SJCRH30 (cell line): ENCODE measurements around the gene PCBD1. TPM values are rescaled to one million over a fixed set of nuclear protein-coding genes. Genes with fewer than 3 reads are reported as not detected.

Experiments used
- DNase-seq, 2 experiments: peaks; one replicate each; pipeline ENCODE4 v3.0.0-alpha.2; 2015 to 2020
- H3K27ac ChIP-seq: fragments of 250-450 bp; sonication (Bioruptor Pico); 2 replicates; pipeline ENCODE4 v1.5.1; 2020; ENCODE audit warnings: mild to moderate bottlenecking, moderate library complexity
- H3K27me3 ChIP-seq: fragments of 250-450 bp; sonication (Bioruptor Pico); 2 replicates; pipeline ENCODE4 v1.5.1; 2020; ENCODE audit warnings: mild to moderate bottlenecking, moderate library complexity
- H3K36me3 ChIP-seq: fragments of 250-450 bp; sonication (Bioruptor Pico); 2 replicates; pipeline ENCODE4 v1.5.1; 2020; ENCODE audit warnings: mild to moderate bottlenecking, moderate library complexity
- H3K4me1 ChIP-seq: fragments of 250-450 bp; sonication (Bioruptor Pico); 2 replicates; pipeline ENCODE4 v1.5.1; 2020; ENCODE audit warnings: mild to moderate bottlenecking, moderate library complexity
- H3K4me3 ChIP-seq: fragments of 250-450 bp; sonication (Bioruptor Pico); 2 replicates; pipeline ENCODE4 v1.5.1; 2020; ENCODE audit warnings: mild to moderate bottlenecking, moderate library complexity
- H3K9me3 ChIP-seq: fragments of 250-450 bp; sonication (Bioruptor Pico); replicated peaks from 2 replicates; pipeline ENCODE4 v1.5.1; 2020; ENCODE audit warnings: mild to moderate bottlenecking, moderate library complexity
- total RNA-seq: library from RNA; depleted of rRNA; stranded (reverse); fragments of >200 nt; shearing (Covaris generic); gene quantifications from 2 replicates; pipeline ENCODE4 v1.2.3, GENCODE V29; 2014

PCBD1 gene
- total RNA-seq, 1 experiment from 2014 or later: 25.5 TPM

DNA sequence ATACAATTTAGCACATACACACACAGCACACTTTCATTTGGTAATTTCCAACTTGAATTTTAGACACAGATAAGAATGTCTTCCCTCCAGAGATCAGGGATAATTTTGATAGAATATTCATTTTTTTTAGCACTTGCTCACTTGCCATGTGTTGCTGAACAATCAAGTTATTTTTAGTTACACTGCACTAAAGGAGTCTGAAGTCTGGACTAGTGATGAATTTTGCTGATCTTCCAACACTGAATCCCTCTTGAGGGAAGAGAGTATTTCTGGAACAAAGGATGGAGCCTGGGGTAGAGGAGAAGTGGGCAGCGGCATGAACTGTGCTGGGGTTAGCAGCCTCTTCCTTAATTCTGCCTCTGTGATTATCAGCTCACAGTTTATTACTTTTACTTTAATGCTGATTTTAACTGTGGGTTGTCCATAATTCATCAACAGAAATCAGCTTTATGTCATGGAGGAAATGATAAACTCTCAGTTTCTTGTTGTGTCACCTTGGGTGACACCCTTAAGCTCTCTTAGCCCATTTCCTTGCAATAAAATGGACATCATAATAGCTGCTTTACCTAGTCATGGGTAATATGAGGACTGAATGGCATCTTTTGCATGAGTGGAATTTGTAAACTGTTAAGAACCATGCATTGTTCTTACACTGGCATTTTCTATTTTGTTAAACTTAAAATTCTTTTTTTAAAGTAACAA lies 40.6 kb downstream of the PCBD1 start:
- Histone ChIP-seq H3K27me3 (no peaks in the 10 kb centered on the region), H3K4me3 (no peak overlapping the region), H3K9me3 (no peaks in the 10 kb centered on the region), H3K36me3 (peaks cover 3% of the 10 kb centered on the region; the same call in 1 of the 2 replicates), H3K4me1 (peaks cover 18% of the 10 kb centered on the region), H3K27ac (no peak overlapping the region)
- no peak for DNase-seq

DNA sequence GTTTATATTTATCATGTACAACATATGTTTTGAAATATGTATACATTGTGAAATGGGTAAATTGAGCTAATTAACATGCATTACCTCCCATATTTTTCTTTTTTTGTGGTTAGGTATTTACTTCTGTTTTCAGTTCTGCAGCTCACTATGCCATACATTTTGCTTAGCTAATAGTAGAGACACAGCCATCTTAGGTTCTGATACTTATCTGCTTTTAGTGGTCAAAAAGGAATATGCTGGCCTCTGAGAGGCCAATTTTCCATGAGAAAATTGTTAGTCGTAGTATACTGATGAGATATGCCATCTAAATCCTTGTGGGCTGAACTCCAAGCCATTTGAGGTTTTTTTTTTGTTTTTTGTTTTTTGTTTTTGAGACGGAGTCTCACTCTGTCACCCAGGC lies 41.6 kb downstream of the PCBD1 start:
- Histone ChIP-seq H3K27me3 (no peaks in the 10 kb centered on the region), H3K36me3 (peaks cover 3% of the 10 kb centered on the region; the same call in 1 of the 2 replicates), H3K4me3 (no peak overlapping the region), H3K9me3 (no peaks in the 10 kb centered on the region), H3K27ac (no peak overlapping the region), H3K4me1 (peaks cover 13% of the 10 kb centered on the region; the same call in 1 of the 2 replicates)
- DNase-seq: no peak

DNA sequence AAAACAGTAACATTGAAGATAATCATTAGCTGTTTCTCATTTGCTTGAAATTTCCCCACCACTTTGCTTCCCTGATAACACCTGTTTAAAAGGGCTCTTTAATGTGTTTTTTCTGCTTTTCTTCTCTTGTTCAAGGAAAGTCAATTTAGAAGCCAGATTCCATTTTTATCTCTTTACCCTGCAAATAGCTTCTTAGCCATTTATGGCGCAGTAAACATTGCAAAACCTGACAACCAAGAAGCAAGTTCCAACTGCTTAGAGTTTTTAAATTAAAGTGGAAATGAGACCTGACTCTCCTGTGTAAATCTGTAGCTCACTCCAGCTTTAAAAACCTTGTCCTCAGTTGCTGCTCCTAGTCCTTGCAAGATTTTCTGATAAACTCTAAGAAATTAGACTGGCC lies 42.5 kb downstream of the PCBD1 start:
- DNase-seq: no peak
- Histone ChIP-seq H3K4me3 (no peak overlapping the region), H3K27ac (no peak overlapping the region), H3K9me3 (no peaks in the 10 kb centered on the region), H3K27me3 (no peaks in the 10 kb centered on the region), H3K4me1 (peaks cover 13% of the 10 kb centered on the region; the same call in 1 of the 2 replicates), H3K36me3 (peaks cover 3% of the 10 kb centered on the region; the same call in 1 of the 2 replicates)

DNA sequence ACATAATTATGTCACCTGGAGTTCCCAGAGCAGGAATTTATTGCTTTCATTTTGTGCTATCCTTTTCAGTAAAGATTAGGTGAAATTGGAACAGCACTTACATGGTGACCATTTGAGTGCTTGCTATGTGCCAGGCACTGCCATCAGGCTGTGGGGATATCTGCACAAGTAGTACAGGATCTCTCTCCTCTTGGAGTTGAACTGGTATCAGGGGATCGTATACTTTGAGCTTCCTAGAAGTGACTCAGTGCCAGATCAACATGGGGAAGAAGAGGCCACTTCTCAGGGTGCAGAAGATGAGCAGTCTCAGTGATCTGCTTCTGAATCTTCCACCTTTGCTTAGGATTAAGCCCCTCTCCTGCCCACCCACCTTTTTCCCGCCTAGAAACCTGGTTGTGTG lies 43.1 kb downstream of the PCBD1 start:
- peaks cover 3% of the 10 kb centered on the region; the same call in 1 of the 2 replicates for H3K36me3 ChIP-seq
- no peaks in the 10 kb centered on the region for H3K9me3 ChIP-seq
- no peak overlapping the region for H3K27ac ChIP-seq
- H3K4me3 ChIP-seq: no peak overlapping the region
- DNase-seq: no peak
- no peaks in the 10 kb centered on the region for H3K27me3 ChIP-seq
- H3K4me1 ChIP-seq: peaks cover 13% of the 10 kb centered on the region; the same call in 1 of the 2 replicates

DNA sequence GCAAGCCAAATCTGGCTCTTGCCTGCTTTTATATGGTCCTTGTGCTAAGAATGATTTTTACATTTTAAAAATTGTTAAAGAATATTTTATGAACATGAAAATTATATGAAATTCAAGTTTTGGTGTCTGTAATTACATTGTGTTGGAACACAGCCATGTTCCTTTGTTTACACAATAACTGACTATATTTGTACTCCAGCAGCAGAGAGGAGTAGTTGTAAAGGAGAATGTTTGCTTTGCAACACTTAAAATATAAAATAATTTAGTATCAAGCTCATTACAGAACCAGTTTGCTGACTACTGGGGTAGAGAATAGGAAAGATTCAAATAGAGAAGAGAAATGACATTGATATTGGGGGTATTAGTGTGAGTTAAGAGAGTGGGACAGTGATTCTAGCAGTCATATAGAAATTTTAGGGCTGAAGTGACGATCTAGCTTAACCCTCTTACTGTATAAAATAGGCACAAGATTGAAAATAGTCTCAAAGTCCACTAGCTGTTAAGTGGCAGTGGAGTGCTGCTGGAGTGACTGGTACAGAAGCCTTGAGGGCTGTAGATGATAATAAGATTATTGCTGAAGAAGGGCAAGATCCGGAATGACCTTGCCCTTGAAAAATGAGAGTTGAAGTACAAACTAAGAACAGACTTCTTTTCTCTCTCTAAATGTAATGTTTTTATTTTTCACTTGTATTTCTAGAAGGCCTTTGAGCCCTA lies 44.4 kb downstream of the PCBD1 start:
- H3K4me3 ChIP-seq: no peak overlapping the region
- H3K27ac ChIP-seq: no peak overlapping the region
- H3K4me1 ChIP-seq: peaks cover 7% of the 10 kb centered on the region; the same call in 1 of the 2 replicates
- H3K27me3 ChIP-seq: no peaks in the 10 kb centered on the region
- H3K36me3 ChIP-seq: peaks cover 3% of the 10 kb centered on the region; the same call in 1 of the 2 replicates
- DNase-seq: no peak
- no peaks in the 10 kb centered on the region for H3K9me3 ChIP-seq

GRCh38 chr10:70843333-70843732 lies 45.0 kb downstream of the PCBD1 start:
- Histone ChIP-seq H3K36me3 (peaks cover 3% of the 10 kb centered on the region; the same call in 1 of the 2 replicates), H3K9me3 (no peaks in the 10 kb centered on the region), H3K4me3 (no peak overlapping the region), H3K27ac (no peak overlapping the region), H3K4me1 (peaks cover 7% of the 10 kb centered on the region; the same call in 1 of the 2 replicates), H3K27me3 (no peaks in the 10 kb centered on the region)
- DNase-seq: no peak

- no peaks in the 10 kb centered on the region for H3K27me3 ChIP-seq
- no peaks in the 10 kb centered on the region for H3K36me3 ChIP-seq
- no peak for DNase-seq
These were observed 47.5 kb downstream of the PCBD1 start for GRCh38 chr10:70840836-70841235.

GRCh38 chr10:70838270-70838805 lies 50.0 kb downstream of the PCBD1 start:
- Histone ChIP-seq H3K4me1 (no peaks in the 10 kb centered on the region), H3K27me3 (no peaks in the 10 kb centered on the region), H3K9me3 (no peaks in the 10 kb centered on the region), H3K4me3 (no peak overlapping the region), H3K27ac (no peak overlapping the region), H3K36me3 (no peaks in the 10 kb centered on the region)
- DNase-seq: no peak

More at GRCh38 chr10:70840836-70841235, 47.5 kb downstream of the PCBD1 start:
- H3K4me1 ChIP-seq: no peaks in the 10 kb centered on the region
- H3K27ac ChIP-seq: no peak overlapping the region
- no peaks in the 10 kb centered on the region for H3K9me3 ChIP-seq
- no peak overlapping the region for H3K4me3 ChIP-seq

GRCh38 chr10:70837660-70838059 lies 50.7 kb downstream of the PCBD1 start:
- Histone ChIP-seq H3K4me3 (no peak overlapping the region), H3K9me3 (no peaks in the 10 kb centered on the region), H3K27me3 (no peaks in the 10 kb centered on the region), H3K4me1 (no peaks in the 10 kb centered on the region), H3K27ac (no peak overlapping the region), H3K36me3 (no peaks in the 10 kb centered on the region)
- DNase-seq: no peak

- Histone ChIP-seq H3K9me3 (no peaks in the 10 kb centered on the region), H3K27me3 (no peaks in the 10 kb centered on the region), H3K4me1 (no peaks in the 10 kb centered on the region), H3K36me3 (no peaks in the 10 kb centered on the region), H3K4me3 (no peak overlapping the region), H3K27ac (no peak overlapping the region)
- DNase-seq: no peak
These were observed 52.0 kb downstream of the PCBD1 start for GRCh38 chr10:70836319-70836718.

DNA sequence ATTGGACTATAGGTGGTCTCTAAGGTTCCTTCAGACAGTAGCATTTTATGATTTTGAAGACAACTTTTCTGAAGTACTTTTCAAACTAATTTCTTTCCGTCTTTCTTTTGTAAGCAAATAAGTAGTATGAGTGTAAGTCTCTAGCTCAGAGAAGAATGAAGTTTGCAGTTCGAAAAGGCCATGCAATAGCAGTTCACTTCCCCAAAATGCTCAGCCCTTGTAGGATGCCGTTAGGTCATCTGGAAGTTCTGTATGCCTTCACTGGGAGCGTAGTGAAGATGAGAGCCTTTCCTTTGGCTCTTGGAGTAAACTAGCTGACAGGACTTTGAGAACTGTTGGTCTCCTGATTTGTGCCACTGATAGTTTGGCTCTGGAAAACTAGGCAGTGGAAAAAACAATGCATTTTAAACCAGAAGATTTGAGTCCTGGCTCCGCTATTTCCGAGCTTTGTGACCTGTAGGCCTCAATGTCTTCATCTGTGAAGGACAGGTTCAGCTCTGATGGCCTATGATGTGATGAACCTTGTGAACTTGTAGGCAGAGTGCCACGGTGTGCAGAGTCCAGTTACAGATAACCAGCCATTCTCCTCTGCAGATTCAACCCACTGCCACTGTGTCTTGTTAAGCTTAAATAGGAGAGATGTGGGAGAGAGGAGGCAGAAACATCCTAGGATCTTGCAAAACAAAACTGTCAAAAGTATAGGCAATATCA lies 53.8 kb downstream of the PCBD1 start:
- DNase-seq: no peak
- Histone ChIP-seq H3K9me3 (no peaks in the 10 kb centered on the region), H3K4me3 (no peak overlapping the region), H3K27me3 (no peaks in the 10 kb centered on the region), H3K27ac (no peak overlapping the region), H3K36me3 (no peaks in the 10 kb centered on the region), H3K4me1 (no peaks in the 10 kb centered on the region)

- Histone ChIP-seq H3K27me3 (no peaks in the 10 kb centered on the region), H3K4me1 (no peaks in the 10 kb centered on the region), H3K36me3 (no peaks in the 10 kb centered on the region), H3K4me3 (no peak overlapping the region), H3K27ac (no peak overlapping the region), H3K9me3 (no peaks in the 10 kb centered on the region)
- DNase-seq: no peak
These were observed 54.3 kb downstream of the PCBD1 start for GRCh38 chr10:70834021-70834420.

- no peaks in the 10 kb centered on the region for H3K4me1 ChIP-seq
- no peaks in the 10 kb centered on the region for H3K27me3 ChIP-seq
- no peak overlapping the region for H3K4me3 ChIP-seq
- no peak overlapping the region for H3K27ac ChIP-seq
- no peaks in the 10 kb centered on the region for H3K36me3 ChIP-seq
- no peaks in the 10 kb centered on the region for H3K9me3 ChIP-seq
- DNase-seq: no peak
These were observed 54.8 kb downstream of the PCBD1 start for GRCh38 chr10:70833601-70834000.
